Mucosa of gallbladder (tissue), 1 donor: ENCODE results near the gene NFIA. TPM values are rescaled to one million over a fixed set of nuclear protein-coding genes. Genes with fewer than 3 reads are reported as not detected.

Experiments
- DNase-seq: peaks from one replicate; pipeline ENCODE4 v3.0.0-alpha.2; 2020; ENCODE audit warnings: low spot score
- total RNA-seq: library from RNA; stranded (reverse); gene quantifications from one replicate; pipeline ENCODE4 v1.2.1, GENCODE V29; 2021
- donor health status: DM: no; HTN: no; CAD: no.

NFIA gene
- total RNA-seq, 1 donor from 2014 or later, result 82.8 TPM

GRCh38 chr1:61152469-61153105 lies 70.2 kb downstream of the NFIA start:
- DNase-seq, result no peak

- no peak for DNase-seq
Measured at GRCh38 chr1:61156576-61157467, 74.5 kb downstream of the NFIA start.

DNA sequence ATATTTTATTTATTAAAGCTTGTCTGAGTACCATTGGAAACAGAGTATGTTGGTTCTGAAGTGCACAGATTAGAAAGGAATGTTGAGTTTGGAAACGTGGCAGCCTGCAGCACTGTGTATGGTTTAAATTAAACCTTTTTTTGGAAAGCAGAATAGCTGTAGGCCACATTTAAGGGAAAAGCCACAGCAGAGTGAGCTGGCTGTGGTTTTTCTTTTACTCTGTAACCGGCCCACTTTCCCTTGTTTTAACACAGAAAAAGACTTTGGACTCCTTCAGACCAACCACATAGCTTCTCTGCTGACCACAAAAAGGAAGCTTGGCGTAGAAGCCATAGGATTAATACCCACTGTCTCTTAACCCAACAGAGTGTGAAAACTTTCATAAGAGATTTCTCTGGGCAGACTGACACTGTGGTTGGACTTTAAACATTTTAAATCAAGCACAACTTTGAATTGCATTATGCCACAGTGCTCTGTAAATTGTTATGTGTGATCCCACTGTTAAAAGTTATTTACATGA lies 75.2 kb downstream of the NFIA start:
- DNase-seq, result no peak

GRCh38 chr1:61158591-61158990 lies 76.2 kb downstream of the NFIA start:
- DNase-seq, result no peak

GRCh38 chr1:61160526-61160925 lies 78.2 kb downstream of the NFIA start:
- DNase-seq, result no peak

DNA sequence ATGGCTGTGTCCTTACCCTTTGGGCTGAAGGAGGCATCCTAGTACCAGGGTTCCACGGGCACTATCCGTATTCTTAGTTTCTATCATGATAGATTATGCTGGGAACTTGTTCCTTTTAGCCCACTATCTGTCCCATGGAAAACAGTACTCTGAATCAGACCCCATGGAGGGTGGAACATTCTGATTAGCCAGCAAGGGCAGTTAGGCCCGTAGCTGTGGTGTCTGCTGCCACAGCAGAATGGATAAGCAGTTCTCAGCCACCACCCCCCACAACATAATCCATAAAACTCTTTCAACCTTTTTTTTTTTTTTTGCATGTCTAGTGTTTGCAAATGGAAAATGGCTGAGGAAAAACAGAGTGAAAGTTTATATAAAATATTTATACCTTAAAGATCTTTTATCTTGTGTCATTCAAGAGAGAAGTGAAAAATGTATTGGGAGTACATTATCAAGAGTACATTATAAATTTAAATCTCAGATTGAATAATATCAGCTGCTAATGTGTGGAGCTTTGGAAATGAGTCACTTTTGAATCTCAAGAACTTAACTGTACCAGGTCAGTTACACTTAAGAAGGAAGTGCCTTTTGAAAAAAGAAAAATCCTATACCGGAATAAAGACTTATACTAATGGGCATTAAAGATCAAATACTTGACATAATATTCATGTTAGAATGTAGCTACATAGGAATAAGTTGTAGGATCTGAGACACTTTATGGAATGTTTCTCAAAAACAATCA lies 80.3 kb downstream of the NFIA start:
- no peak for DNase-seq

- DNase-seq, result no peak
Measured at GRCh38 chr1:61163355-61163754, 81.0 kb downstream of the NFIA start.

GRCh38 chr1:61165402-61165801 lies 83.0 kb downstream of the NFIA start:
- DNase-seq, result no peak

DNA sequence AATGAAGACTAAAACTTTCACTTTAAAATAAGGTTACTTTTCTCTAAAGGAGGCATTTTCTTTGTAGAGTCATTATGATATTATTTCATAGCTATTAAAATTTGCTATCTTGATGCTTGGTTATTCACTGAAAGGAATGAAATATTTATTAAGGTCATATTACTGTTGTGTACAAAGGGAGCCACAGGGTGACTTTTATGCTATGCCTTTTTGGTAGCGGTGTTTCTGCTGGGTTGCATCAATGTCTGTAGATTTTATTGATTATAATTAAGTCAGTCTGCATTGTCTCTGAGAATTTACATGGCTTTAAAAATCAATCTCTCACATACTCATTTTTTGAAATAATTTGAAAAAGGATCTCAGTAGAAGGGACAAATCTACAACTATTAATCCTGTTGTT lies 84.9 kb downstream of the NFIA start:
- no peak for DNase-seq

- no peak for DNase-seq
Measured at GRCh38 chr1:61169045-61169444, 86.7 kb downstream of the NFIA start.

- no peak for DNase-seq
Measured at GRCh38 chr1:61169634-61170033, 87.3 kb downstream of the NFIA start.

GRCh38 chr1:61170328-61171238 lies 88.2 kb downstream of the NFIA start:
- no peak for DNase-seq

GRCh38 chr1:61171346-61171745 lies 89.0 kb downstream of the NFIA start:
- DNase-seq, result no peak

- DNase-seq, result no peak
Measured at GRCh38 chr1:61171974-61172373, 89.6 kb downstream of the NFIA start.

GRCh38 chr1:61173118-61173517 lies 90.8 kb downstream of the NFIA start:
- no peak for DNase-seq

DNA sequence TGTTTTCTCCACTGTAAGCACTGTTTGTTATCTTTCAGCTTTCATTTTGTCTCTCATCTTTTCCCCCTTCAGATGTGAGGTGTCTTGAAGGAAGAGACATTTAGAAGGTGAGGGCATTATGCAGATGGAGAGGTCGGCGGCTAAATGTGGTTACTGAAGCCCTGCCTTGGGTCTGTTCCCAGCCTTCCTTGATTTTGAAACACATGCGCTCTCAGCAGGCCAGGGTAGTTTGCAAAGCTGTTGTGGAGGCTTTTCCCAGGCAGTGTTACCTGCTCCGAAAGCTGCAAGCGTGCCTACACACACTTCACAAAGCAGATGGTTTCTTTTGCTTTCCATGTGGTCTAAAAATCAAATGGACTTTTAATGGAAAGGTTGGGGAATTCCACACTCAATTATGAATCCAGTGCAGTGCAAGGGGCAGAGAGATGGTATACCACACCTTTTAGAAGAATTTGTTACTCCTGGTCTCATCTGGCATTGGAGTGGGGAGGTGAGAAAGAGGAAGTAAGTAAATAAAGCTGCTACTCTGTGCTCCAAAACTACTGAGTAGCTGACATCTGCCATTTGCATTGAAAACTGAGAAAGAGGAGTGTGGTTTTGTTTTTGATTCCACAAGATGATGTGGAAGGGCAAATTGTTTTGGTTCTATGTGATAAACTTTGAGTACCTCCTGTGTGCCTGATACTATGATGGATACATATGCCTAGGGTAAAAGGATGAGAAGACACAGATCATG lies 91.9 kb downstream of the NFIA start:
- no peak for DNase-seq

GRCh38 chr1:61175976-61176375 lies 93.6 kb downstream of the NFIA start:
- DNase-seq, result no peak

- no peak for DNase-seq
Measured at GRCh38 chr1:61181067-61182038, 99.0 kb downstream of the NFIA start.

GRCh38 chr1:61182049-61182448 lies 99.7 kb downstream of the NFIA start:
- DNase-seq, result no peak
